GF-D8 (cell line): ENCODE results near the gene LRMDA.
A peak's percentile ranks its signal among the peaks of the same experiment; 100 is the strongest.

Experiments
- DNase-seq: peaks from one replicate; lab custom pipeline; 2025; lab: John Stamatoyannopoulos, UW

LRMDA gene

GRCh38 chr10:75542084-75542483 is 110.7 kb downstream of the LRMDA start:
- DNase-seq: no peak

DNA sequence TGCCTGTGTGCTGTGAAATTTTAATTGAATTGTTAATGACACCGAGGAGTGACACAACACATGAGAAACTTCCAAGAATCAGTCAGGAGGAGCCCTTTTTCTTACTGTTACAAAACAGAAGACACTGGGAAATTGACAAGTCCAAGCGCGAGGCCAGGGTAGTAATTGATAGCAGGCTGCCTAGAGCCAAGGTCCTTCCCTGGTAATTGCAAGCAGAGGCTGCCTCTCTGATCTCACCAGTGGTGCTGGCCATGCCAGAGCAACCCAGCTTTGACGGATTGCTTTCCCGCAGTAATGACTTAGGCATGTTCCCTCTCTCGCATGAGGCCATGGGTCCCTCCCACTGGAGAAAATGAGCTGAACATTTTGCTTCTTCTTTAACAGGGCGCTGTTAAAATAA is 111.5 kb downstream of the LRMDA start:
- no peak for DNase-seq

DNA sequence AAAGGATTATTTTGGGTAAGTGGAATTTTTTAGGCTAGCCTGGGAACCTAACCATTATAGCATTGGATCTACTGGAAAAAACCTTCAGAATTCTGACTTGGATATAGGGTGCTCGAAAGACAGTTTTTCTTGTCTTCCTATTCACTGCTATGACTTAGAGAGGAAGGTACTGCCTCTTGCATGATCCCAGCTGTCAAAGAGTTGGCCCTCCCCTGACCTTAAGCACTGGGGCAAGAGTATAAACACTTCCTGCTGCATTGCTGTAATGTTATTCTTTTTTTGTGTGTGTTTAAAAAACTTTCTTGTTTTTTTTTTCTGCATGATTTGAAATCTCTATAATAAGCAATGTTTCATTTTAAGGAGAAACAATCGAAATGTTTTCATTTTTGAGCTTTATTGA is 113.0 kb downstream of the LRMDA start:
- peak; percentile 10 for DNase-seq

GRCh38 chr10:75544993-75545706 is 113.7 kb downstream of the LRMDA start:
- DNase-seq: no peak

GRCh38 chr10:75546004-75546403 is 114.6 kb downstream of the LRMDA start:
- DNase-seq: no peak

GRCh38 chr10:75547391-75548298 is 116.2 kb downstream of the LRMDA start:
- peak; percentile 94 for DNase-seq

DNA sequence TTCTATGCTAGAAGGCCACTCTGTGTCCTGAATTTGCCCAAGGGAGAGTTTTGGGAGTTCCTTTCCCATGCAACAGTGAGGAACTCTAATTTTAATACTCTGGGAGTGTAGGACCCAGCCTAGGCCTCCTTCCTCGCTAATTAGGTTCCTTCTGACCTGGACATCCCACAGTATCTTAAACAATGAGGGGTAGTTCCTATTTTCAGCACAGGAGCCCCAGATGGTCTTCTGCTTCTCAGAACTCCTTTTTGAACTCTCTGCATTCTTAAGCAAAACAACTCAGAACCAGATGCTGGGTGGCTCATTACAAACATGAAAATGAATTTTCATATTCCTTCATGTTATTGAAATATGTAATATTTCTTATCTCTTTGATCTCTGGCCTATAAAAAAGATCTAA is 116.9 kb downstream of the LRMDA start:
- DNase-seq: peak; percentile 31

DNA sequence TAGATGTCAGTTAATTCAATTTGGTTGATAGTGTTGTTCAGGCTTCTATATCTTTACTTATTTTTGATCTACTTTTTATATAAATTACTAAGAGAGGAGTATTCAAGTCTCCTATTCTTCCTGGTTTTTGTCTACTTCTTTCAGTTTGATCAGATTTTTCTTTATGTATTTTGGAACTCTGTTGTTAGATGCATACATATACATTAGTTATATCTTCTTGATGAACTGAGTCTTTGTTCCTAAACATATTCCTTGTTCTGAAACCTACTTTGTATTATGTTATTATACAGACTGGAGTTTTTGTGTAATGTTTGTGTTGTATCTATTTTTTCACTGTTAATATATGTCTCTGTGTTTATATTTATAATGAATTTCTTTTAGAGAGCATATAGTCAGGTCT is 118.8 kb downstream of the LRMDA start:
- no peak for DNase-seq

- DNase-seq: no peak
These were observed 120.7 kb downstream of the LRMDA start for GRCh38 chr10:75552171-75552570.

GRCh38 chr10:75553550-75553949 is 122.1 kb downstream of the LRMDA start:
- DNase-seq: peak; percentile 54

DNA sequence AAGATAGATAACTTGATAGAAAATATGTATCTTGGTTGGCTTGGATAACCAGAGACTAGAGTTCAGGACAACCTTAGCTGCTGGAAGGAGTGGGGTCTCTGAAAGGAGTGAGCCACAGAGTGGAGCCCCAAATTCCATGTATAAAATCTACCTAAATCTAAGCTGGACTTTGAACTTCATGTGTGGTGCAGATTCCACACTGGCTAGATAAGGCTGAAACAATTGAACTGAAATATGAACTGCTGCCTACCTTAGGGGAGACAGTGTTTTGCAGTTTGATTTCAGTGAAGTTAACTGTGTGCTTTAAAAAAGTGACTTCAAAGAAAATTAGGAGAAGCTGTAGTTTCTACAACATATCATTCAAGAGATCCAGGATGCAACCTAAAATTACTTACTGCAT is 123.9 kb downstream of the LRMDA start:
- DNase-seq: no peak

GRCh38 chr10:75556320-75556719 is 124.9 kb downstream of the LRMDA start:
- DNase-seq: no peak

- DNase-seq: no peak
These were observed 134.1 kb downstream of the LRMDA start for GRCh38 chr10:75565286-75566251.

GRCh38 chr10:75568450-75569130 is 137.2 kb downstream of the LRMDA start:
- no peak for DNase-seq

GRCh38 chr10:75569506-75569905 is 138.1 kb downstream of the LRMDA start:
- no peak for DNase-seq

- DNase-seq: no peak
These were observed 141.1 kb downstream of the LRMDA start for GRCh38 chr10:75572478-75572877.

GRCh38 chr10:75575940-75576339 is 144.5 kb downstream of the LRMDA start:
- DNase-seq: no peak

DNA sequence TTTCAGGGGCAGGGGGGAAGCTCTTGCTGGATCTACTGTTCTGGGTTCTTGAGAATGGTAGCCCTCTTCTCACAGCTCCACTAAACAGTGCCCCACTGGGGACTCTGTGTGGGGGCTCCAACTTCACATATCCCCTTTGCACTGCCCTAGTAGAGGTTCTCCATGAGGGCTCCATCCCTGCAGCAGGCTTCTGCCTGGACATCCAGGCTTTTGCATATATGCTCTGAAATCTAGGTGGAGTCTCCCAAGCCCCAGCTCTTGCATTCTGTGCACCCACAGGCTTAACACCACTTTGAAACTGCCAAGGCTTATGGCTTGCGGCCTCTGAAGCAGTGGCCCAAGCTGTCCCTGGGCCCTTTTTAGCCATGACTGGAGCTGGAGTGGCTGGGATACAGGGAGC is 150.7 kb downstream of the LRMDA start:
- DNase-seq: no peak

DNA sequence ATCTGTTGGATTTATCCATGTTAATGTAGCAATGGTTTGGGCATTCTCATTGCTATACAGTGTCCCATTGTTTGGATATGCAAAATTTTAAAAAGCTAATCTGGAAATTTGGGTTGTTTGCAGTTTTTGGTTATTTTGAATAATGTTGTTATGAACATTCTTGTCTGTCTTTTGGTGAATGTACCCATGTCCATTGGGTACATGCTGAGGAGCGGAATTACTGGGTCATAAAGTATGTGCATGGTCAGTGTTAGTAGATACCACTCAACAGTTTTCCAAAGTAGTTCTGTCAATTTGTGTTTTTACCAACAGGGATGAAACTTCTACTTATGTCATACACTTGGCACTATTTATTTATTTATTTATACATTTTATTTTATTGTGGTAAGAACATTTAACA is 153.9 kb downstream of the LRMDA start:
- no peak for DNase-seq

DNA sequence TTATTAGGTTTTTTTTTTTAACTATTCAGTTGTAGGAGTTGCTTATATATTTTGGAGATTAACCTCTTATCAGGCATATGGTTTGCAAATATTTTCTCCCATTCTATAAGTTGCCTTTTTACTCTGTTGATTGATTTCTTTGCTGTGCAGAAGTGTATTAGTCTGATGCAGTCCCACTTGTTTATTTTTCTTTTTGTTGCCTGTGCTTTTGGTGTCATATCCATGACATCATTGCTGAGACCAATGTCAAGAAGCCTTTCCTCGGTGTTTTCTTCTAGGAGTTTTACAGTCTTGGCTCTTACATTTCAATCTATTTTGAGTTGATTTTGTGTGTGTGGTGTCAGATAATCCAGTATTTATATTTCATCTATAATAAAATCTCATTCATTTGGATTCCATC is 155.4 kb downstream of the LRMDA start:
- DNase-seq: no peak

- no peak for DNase-seq
These were observed 156.6 kb downstream of the LRMDA start for GRCh38 chr10:75588031-75588430.
